Medulla oblongata (tissue), 1 donor: ENCODE results near the gene PROCA1.

ENCODE experiments used
- DNase-seq: peaks from one replicate; pipeline ENCODE4 v3.0.0-alpha.2; 2015; ENCODE audit errors: extremely low spot score

The PROCA1 gene

GRCh38 chr17:28707339-28707720, 4.4 kb downstream of the PROCA1 start:
- no peak for DNase-seq

- no peak for DNase-seq
Observed at GRCh38 chr17:28706471-28707338, 5.0 kb downstream of the PROCA1 start.

- no peak for DNase-seq
Observed at GRCh38 chr17:28705728-28706334, 5.9 kb downstream of the PROCA1 start.

- DNase-seq = no peak
Observed at GRCh38 chr17:28705074-28705659, 6.5 kb downstream of the PROCA1 start.

GRCh38 chr17:28704219-28704858, 7.3 kb downstream of the PROCA1 start:
- DNase-seq = no peak

- DNase-seq = no peak
Observed at GRCh38 chr17:28703552-28704218, 8.0 kb downstream of the PROCA1 start.

- DNase-seq = no peak
Observed at GRCh38 chr17:28702752-28703150, 8.9 kb downstream of the PROCA1 start.

GRCh38 chr17:28702026-28702751, 9.5 kb downstream of the PROCA1 start:
- peak; percentile 89 for DNase-seq

GRCh38 chr17:28700830-28701492, 10.7 kb downstream of the PROCA1 start:
- DNase-seq = no peak

- no peak for DNase-seq
Observed at GRCh38 chr17:28700278-28700677, 11.4 kb downstream of the PROCA1 start.

GRCh38 chr17:28698253-28698941, 13.3 kb downstream of the PROCA1 start:
- no peak for DNase-seq

GRCh38 chr17:28693869-28694268, 17.8 kb downstream of the PROCA1 start:
- peak; percentile 71 for DNase-seq

GRCh38 chr17:28689011-28689410, 22.7 kb downstream of the PROCA1 start:
- no peak for DNase-seq

- no peak for DNase-seq
Observed at GRCh38 chr17:28688481-28688880, 23.2 kb downstream of the PROCA1 start.

GRCh38 chr17:28686296-28686695, 25.4 kb downstream of the PROCA1 start:
- no peak for DNase-seq

GRCh38 chr17:28685366-28685765, 26.3 kb downstream of the PROCA1 start:
- no peak for DNase-seq

- peak; percentile 94 for DNase-seq
Observed at GRCh38 chr17:28684963-28685362, 26.7 kb downstream of the PROCA1 start.

GRCh38 chr17:28682655-28683054, 29.0 kb downstream of the PROCA1 start:
- no peak for DNase-seq

GRCh38 chr17:28675980-28676379, 35.7 kb downstream of the PROCA1 start:
- no peak for DNase-seq

GRCh38 chr17:28675490-28675889, 36.2 kb downstream of the PROCA1 start:
- no peak for DNase-seq
